Uterus (tissue), 2 donors: ENCODE measurements around the gene PPIH.

Source experiments
- CTCF ChIP-seq, 4 experiments: fragments of 200-600 bp in 2 of 4; fragments of 450-650 bp in 2 of 4; sonication (generic) in 2 of 4; IDR thresholded peaks; one replicate each; pipeline ENCODE4 v1.5.1; 2016 to 2019; ENCODE audit warnings: antibody characterized with exemption in 4 of 4, mild to moderate bottlenecking in 2 of 4, moderate library complexity in 1 of 4
- POLR2A ChIP-seq, 2 donors: fragments of 450-650 bp; IDR thresholded peaks; one replicate each; pipeline ENCODE4 v1.6.1; 2016; ENCODE audit warnings: antibody characterized with exemption in 2 of 2, mild to moderate bottlenecking in 1 of 2, moderate library complexity in 1 of 2

GRCh38 chr1:42703888-42704464 is 45.8 kb downstream of the PPIH start:
- no peak for TF ChIP-seq CTCF (IDR thresholded peaks at IDR 0.05)
- no peak for TF ChIP-seq POLR2A (IDR thresholded peaks at IDR 0.05)
